ENCODE results near the gene YWHAH. TPM values are rescaled to one million over a fixed set of nuclear protein-coding genes. Genes with fewer than 3 reads are reported as not detected.

Gene YWHAH
- polyA plus RNA-seq, 2 of the 4 experiments (the other 2 are of a cell fraction) = 91.9 to 137 TPM

DNA sequence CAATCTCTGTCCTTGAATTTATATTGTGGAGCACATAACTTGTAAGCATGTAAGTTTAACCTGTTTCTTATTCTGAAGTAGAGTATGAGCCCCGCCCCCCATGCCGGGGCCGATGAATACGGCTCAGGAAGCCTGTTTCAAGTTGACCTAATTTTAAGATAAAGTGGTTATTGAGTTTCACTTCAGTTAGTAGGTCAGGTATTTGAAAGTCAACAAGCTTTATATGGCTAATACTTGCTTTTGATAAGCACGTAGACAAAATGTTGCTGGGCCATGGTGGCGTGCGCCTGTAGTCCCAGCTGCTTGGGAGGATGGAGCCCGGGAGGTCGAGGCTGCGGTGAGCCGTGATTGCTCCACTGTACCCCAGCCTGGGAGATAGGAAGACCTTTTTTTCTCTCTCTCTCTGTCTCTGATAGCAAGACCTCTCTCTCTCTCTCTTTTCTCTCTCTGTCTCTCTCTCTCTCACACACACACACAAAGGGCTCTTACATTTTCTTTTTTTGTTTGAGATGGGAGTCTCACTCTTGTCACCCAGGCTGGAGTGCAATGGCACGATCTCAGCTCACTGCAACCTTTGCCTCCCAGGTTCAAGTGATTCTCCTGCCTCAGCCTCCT lies 14.4 kb downstream of the YWHAH start:
- H3K27ac ChIP-seq = no peak overlapping the region
- DNase-seq (ENCODE audit: low read depth in 1 of 2, low spot score in 1 of 2) = no peak
- no peaks in the 10 kb centered on the region for H3K9me3 ChIP-seq
- no peak for ATAC-seq
- no peak for FAIRE-seq
- WGBS (ENCODE audit: missing lambda C conversion rate) = 91% methylated on average over 12 of the region's 12 CpGs
- TF ChIP-seq CHD2 (IDR thresholded peaks at IDR 0.05; ENCODE audit: low read length, partially characterized antibody) = no peak
- no peak for TF ChIP-seq CBX8 (IDR thresholded peaks at IDR 0.05)
- TF ChIP-seq NFE2L2 (conservative IDR thresholded peaks at IDR 0.05; ENCODE audit: low read length) = no peak
- TF ChIP-seq MAFK (IDR thresholded peaks at IDR 0.05; ENCODE audit: partially characterized antibody) = no peak
- TF ChIP-seq NPAS2 (CRISPR knock-in tag; IDR thresholded peaks at IDR 0.05; ENCODE audit: borderline replicate concordance) = no peak
- no peak for TF ChIP-seq KDM1A (IDR thresholded peaks at IDR 0.05; ENCODE audit: low read depth)
- no peak for TF ChIP-seq JUNB (IDR thresholded peaks at IDR 0.05)
- TF ChIP-seq REST (IDR thresholded peaks at IDR 0.05) = no peak
- TF ChIP-seq EHF (CRISPR knock-in tag; IDR thresholded peaks at IDR 0.05) = no peak
- TF ChIP-seq RNF2 (IDR thresholded peaks at IDR 0.05; ENCODE audit: borderline replicate concordance, low read depth) = no peak
- ChIA-PET CTCF (interaction anchor here (1.3 to 10.2 kb wide), 3 partner anchors 11 to 254 kb away, joined by 3 to 76 read pairs (median 15); no protein-coding TSS in a partner anchor), POLR2A (no interaction called here)
- no peak overlapping the region for H3K4me3 ChIP-seq
- H3K4me2 ChIP-seq = no peak overlapping the region
- H3K4me1 ChIP-seq = peaks cover 9% of the 10 kb centered on the region; the same call in 2 of the 3 replicates

GRCh38 chr22:31960767-31961166 lies 16.4 kb downstream of the YWHAH start:
- no peak for ATAC-seq
- Histone ChIP-seq H3K4me1 (no peaks in the 10 kb centered on the region), H3K4me3 (no peak overlapping the region), H3K4me2 (no peak overlapping the region), H3K27ac (no peak overlapping the region), H3K9me3 (no peaks in the 10 kb centered on the region)
- ChIA-PET POLR2A (no interaction called here), CTCF (interaction anchor here (2.7 to 10.2 kb wide), 2 partner anchors 9 to 90 kb away, joined by 10 to 76 read pairs; no protein-coding TSS in a partner anchor)
- TF ChIP-seq TFCP2L1 (CRISPR knock-in tag; IDR thresholded peaks at IDR 0.05) (no peak), CBX8 (IDR thresholded peaks at IDR 0.05) (no peak), NFE2L2 (conservative IDR thresholded peaks at IDR 0.05; ENCODE audit: low read length) (no peak), EHMT2 (IDR thresholded peaks at IDR 0.05; ENCODE audit: low read depth) (no peak), RAD21 (conservative IDR thresholded peaks at IDR 0.05 in 1 of 2, IDR thresholded peaks at IDR 0.05 in 1 of 2) (no peak), HEYL (CRISPR knock-in tag; IDR thresholded peaks at IDR 0.05) (no peak), KDM1A (IDR thresholded peaks at IDR 0.05; ENCODE audit: low read depth) (no peak), RCOR1 (IDR thresholded peaks at IDR 0.05; ENCODE audit: low read depth, low read length) (no peak), ZFP36 (IDR thresholded peaks at IDR 0.05; ENCODE audit: borderline replicate concordance, partially characterized antibody) (no peak)
- TF ChIP-seq, protein P1, sequence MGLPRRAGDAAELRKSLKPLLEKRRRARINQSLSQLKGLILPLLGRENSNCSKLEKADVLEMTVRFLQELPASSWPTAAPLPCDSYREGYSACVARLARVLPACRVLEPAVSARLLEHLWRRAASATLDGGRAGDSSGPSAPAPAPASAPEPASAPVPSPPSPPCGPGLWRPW (IDR thresholded peaks at IDR 0.05) = no peak
- DNase-seq (ENCODE audit: low read depth in 1 of 2, low spot score in 1 of 2) = no peak
- no peak for FAIRE-seq
- WGBS (ENCODE audit: missing lambda C conversion rate) = 48% methylated on average over 5 of the region's 5 CpGs

GRCh38 chr22:31962387-31963125 lies 18.2 kb downstream of the YWHAH start:
- H3K9me3 ChIP-seq = no peaks in the 10 kb centered on the region
- 47% methylated on average over 12 of the region's 12 CpGs for WGBS (ENCODE audit: missing lambda C conversion rate)
- H3K4me3 ChIP-seq = no peak overlapping the region
- ChIA-PET POLR2A (no interaction called here), CTCF (interaction anchor here (2.5 to 10.2 kb wide), 3 partner anchors 7 to 92 kb away, joined by 9 to 76 read pairs (median 10); no protein-coding TSS in a partner anchor)
- H3K4me2 ChIP-seq = no peak overlapping the region
- DNase-seq (ENCODE audit: low read depth in 1 of 2, low spot score in 1 of 2) (no peak), FAIRE-seq (no peak), ATAC-seq (0 out of 6 replicates have a peak, but pooled peaks of 1 of the 2 experiments have one; percentile 39)
- no peaks in the 10 kb centered on the region for H3K4me1 ChIP-seq
- no peak overlapping the region for H3K27ac ChIP-seq
- no peak for TF ChIP-seq NFE2L2 (conservative IDR thresholded peaks at IDR 0.05; ENCODE audit: low read length)
- TF ChIP-seq POLR2AphosphoS2 (conservative IDR thresholded peaks at IDR 0.05; ENCODE audit: low read length) = no peak
- TF ChIP-seq, protein P2, sequence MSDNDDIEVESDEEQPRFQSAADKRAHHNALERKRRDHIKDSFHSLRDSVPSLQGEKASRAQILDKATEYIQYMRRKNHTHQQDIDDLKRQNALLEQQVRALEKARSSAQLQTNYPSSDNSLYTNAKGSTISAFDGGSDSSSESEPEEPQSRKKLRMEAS (IDR thresholded peaks at IDR 0.05) = no peak
- TF ChIP-seq TP53 (CRISPR knock-in tag; IDR thresholded peaks at IDR 0.05) = no peak
- no peak for TF ChIP-seq REST (IDR thresholded peaks at IDR 0.05)
- no peak for TF ChIP-seq HEYL (CRISPR knock-in tag; IDR thresholded peaks at IDR 0.05)
- no peak for TF ChIP-seq JUNB (IDR thresholded peaks at IDR 0.05)
- no peak for TF ChIP-seq HOXB13 (CRISPR knock-in tag; IDR thresholded peaks at IDR 0.05; ENCODE audit: low read depth)
- no peak for TF ChIP-seq CEBPB (IDR thresholded peaks at IDR 0.05)
- no peak for TF ChIP-seq CHD4 (IDR thresholded peaks at IDR 0.05; ENCODE audit: borderline replicate concordance)
- no peak for TF ChIP-seq FOXS1 (CRISPR knock-in tag; IDR thresholded peaks at IDR 0.05)
- TF ChIP-seq KDM1A (IDR thresholded peaks at IDR 0.05; ENCODE audit: low read depth) = no peak

Data from A549 (cell line).